B cell (primary cell): ENCODE results near the gene KIF22. TPM values are rescaled to one million over a fixed set of nuclear protein-coding genes. Genes with fewer than 3 reads are reported as not detected.

ENCODE experiments used
- ATAC-seq: fragments of 200-7000 bp; cut with Tn5 transposase; one replicate; pipeline ENCODE4 v1.10.0; 2021; ENCODE audit warnings: low read depth, mild to moderate bottlenecking, moderate number of reproducible peaks, moderate library complexity
- CTCF ChIA-PET: fragments of 350-600 bp; sonication (Branson Sonifier 250); formaldehyde crosslinking; loops from one replicate; lab custom pipeline; 2021; ENCODE audit warnings: antibody characterized with exemption, inconsistent platforms; lab: Charles Lee
- POLR2A ChIA-PET: fragments of 350-600 bp; sonication (Branson Sonifier 250); formaldehyde crosslinking; loops from one replicate; lab custom pipeline; 2021; ENCODE audit warnings: antibody characterized with exemption; lab: Charles Lee
- DNase-seq: peaks from one replicate; pipeline ENCODE4 v3.0.0; 2013
- H2AFZ ChIP-seq: 2 replicates; pipeline ENCODE4 v1.6.1; 2012; ENCODE audit warnings: mild to moderate bottlenecking, low read depth, low read length; ENCODE audit not compliant: insufficient read depth, poor library complexity, severe bottlenecking
- H3K27ac ChIP-seq, 2 donors: 1 replicate in 1 of 2; 2 replicates in 1 of 2; pipeline ENCODE4 v1.5.1; 2012 to 2013; ENCODE audit warnings: low read length in 2 of 2, mild to moderate bottlenecking in 2 of 2, moderate library complexity in 1 of 2
- H3K27me3 ChIP-seq, 4 experiments: fragments of 200-600 bp in 1 of 4; sonication (generic) in 1 of 4; replicated peaks in 1 of 4; 1 replicate in 2 of 4; 2 replicates in 2 of 4; pipeline versions ENCODE4 v1.6.1 to v1.7.0; 2013 to 2016; ENCODE audit warnings: low read length in 3 of 4, mild to moderate bottlenecking in 2 of 4, mixed read lengths in 1 of 4, moderate library complexity in 1 of 4; ENCODE audit not compliant: insufficient read depth in 4 of 4, control insufficient read depth in 3 of 4; ENCODE audit errors: control extremely low read depth in 1 of 4
- H3K36me3 ChIP-seq, 2 experiments: replicated peaks in 1 of 2; 1 replicate in 1 of 2; 2 replicates in 1 of 2; pipeline versions ENCODE4 v1.6.1 to v1.7.1; 2013; ENCODE audit warnings: low read length in 1 of 2; ENCODE audit not compliant: insufficient read depth in 2 of 2, control insufficient read depth in 1 of 2; ENCODE audit errors: control extremely low read depth in 1 of 2, extremely low read depth in 1 of 2
- H3K4me1 ChIP-seq, 2 donors: fragments of 200-600 bp in 1 of 2; sonication (generic) in 1 of 2; 1 replicate in 1 of 2; 2 replicates in 1 of 2; pipeline versions ENCODE4 v1.5.1 to v1.6.1; 2013 to 2017; ENCODE audit warnings: low read length in 2 of 2; ENCODE audit not compliant: control insufficient read depth in 2 of 2, insufficient read depth in 2 of 2
- H3K4me2 ChIP-seq: replicated peaks from 2 replicates; pipeline ENCODE3; 2012; ENCODE audit warnings: mild to moderate bottlenecking, low read depth, low read length; ENCODE audit not compliant: poor library complexity, severe bottlenecking
- H3K4me3 ChIP-seq, 5 experiments: fragments of 200-600 bp in 1 of 5; sonication (generic) in 1 of 5; 1 replicate in 3 of 5; 2 replicates in 2 of 5; pipeline versions ENCODE4 v1.5.1 to v1.7.0; 2011 to 2016; ENCODE audit warnings: low read length in 4 of 5, mild to moderate bottlenecking in 4 of 5, low read depth in 2 of 5, control low read depth in 1 of 5, moderate library complexity in 1 of 5; ENCODE audit not compliant: insufficient read depth in 1 of 5; ENCODE audit errors: control extremely low read depth in 1 of 5, extremely low read depth in 1 of 5
- H3K79me2 ChIP-seq: fragments of 200-600 bp; sonication (generic); one replicate; pipeline ENCODE4 v1.6.0; 2016; ENCODE audit warnings: low read length; ENCODE audit not compliant: control insufficient read depth, insufficient read depth
- H3K9ac ChIP-seq: fragments of 200-600 bp; sonication (generic); 2 replicates; pipeline ENCODE4 v1.6.1; 2017; ENCODE audit warnings: mild to moderate bottlenecking, low read length, moderate library complexity
- H3K9me3 ChIP-seq, 3 donors: one replicate each; pipeline versions ENCODE4 v1.6.1 to v1.7.1; 2013; ENCODE audit warnings: low read length in 2 of 3; ENCODE audit not compliant: control insufficient read depth in 2 of 3, insufficient read depth in 1 of 3; ENCODE audit errors: control extremely low read depth in 1 of 3
- H4K20me1 ChIP-seq: 2 replicates; pipeline ENCODE4 v1.6.0; 2012; ENCODE audit warnings: mild to moderate bottlenecking, low read length; ENCODE audit not compliant: insufficient read depth, control insufficient read depth, poor library complexity, severe bottlenecking
- H3K27ac Mint-ChIP-seq: one replicate; pipeline ENCODE4 v1.8.0; 2021; ENCODE audit warnings: mixed read lengths
- H3K27me3 Mint-ChIP-seq: one replicate; pipeline ENCODE4 v1.8.0; 2021; ENCODE audit warnings: mixed read lengths
- H3K4me1 Mint-ChIP-seq: one replicate; pipeline ENCODE4 v1.8.0; 2021; ENCODE audit warnings: mixed read lengths
- H3K4me3 Mint-ChIP-seq: one replicate; pipeline ENCODE4 v1.8.0; 2021; ENCODE audit warnings: mixed read lengths
- H3K9me3 Mint-ChIP-seq: one replicate; pipeline ENCODE4 v1.8.0; 2022; ENCODE audit warnings: mixed read lengths; ENCODE audit not compliant: insufficient read depth
- CTCF ChIP-seq: fragments of 200-600 bp; IDR thresholded peaks from one replicate; pipeline ENCODE4 v1.8.0; 2022; ENCODE audit warnings: antibody characterized with exemption, mild to moderate bottlenecking
- EZH2 ChIP-seq: IDR thresholded peaks from 2 replicates; pipeline ENCODE4 v1.6.1; 2012; ENCODE audit warnings: borderline replicate concordance, low read depth, mild to moderate bottlenecking, moderate library complexity, low read length; ENCODE audit not compliant: insufficient read depth, poor library complexity, severe bottlenecking
- WGBS: methylation state at CpG from one replicate; pipeline ENCODE4 v1.1.5; 2013; ENCODE audit warnings: missing lambda C conversion rate; ENCODE audit not compliant: insufficient coverage; 5-methylcytosine and 5-hydroxymethylcytosine counted together
- intact Hi-C: fragments of 100-400 bp; cut with micrococcal nuclease; formaldehyde crosslinking; loops from one replicate; pipeline ENCODE4 v1.10.0; 2022
- polyA plus RNA-seq: library from polyadenylated mRNA; depleted of rRNA; stranded (reverse); fragments of >200 nt; gene quantifications from 2 replicates; pipeline ENCODE4 v1.2.3, GENCODE V29; 2012
- total RNA-seq, 2 donors: library from RNA; stranded (reverse); fragments of 120-200 nt in 1 of 2; gene quantifications; 1 replicate in 1 of 2; 2 replicates in 1 of 2; pipeline versions ENCODE4 v1.2.3 to v1.2.4, GENCODE V29; 2013 to 2022

KIF22 gene
- total and polyA plus RNA-seq, 2 donors (not counting 1 experiment from before 2014, with no cell fraction given): 53.9 to 57.2 TPM

- no peak overlapping the region for H2AFZ ChIP-seq
- no peaks in the 10 kb centered on the region for H3K9me3 ChIP-seq
- no peaks in the 10 kb centered on the region for H3K27me3 Mint-ChIP-seq
- peaks cover 51% of the 10 kb centered on the region for H4K20me1 ChIP-seq
- peak; percentile 5 for DNase-seq
- POLR2A ChIA-PET: interaction anchor here (0.6 to 1.8 kb wide), 3 partner anchors 8 to 115 kb away, joined by 4 to 7 read pairs (median 5); no protein-coding TSS in a partner anchor
- H3K36me3 ChIP-seq: peaks cover 0 to 22% of the 10 kb centered on the region in 2 experiments
- no peak overlapping the region for H3K4me3 ChIP-seq
- CTCF ChIA-PET: interaction anchor here (1.5 to 5.7 kb wide), 5 partner anchors 11 to 127 kb away, joined by 3 to 66 read pairs (median 29); partner anchors contain the start of genes KIF22 and MAZ
- H3K9ac ChIP-seq: no peak overlapping the region
- TF ChIP-seq EZH2: no peak
- no peak for TF ChIP-seq CTCF
- H3K4me3 Mint-ChIP-seq: peak overlapping the region; percentile 83
- no peaks in the 10 kb centered on the region for H3K27me3 ChIP-seq
- 96% methylated on average over 3 of the region's 4 CpGs for WGBS
- peaks cover 65% of the 10 kb centered on the region for H3K79me2 ChIP-seq
- H3K4me2 ChIP-seq: peak overlapping the region; percentile 25
- peaks cover 68% of the 10 kb centered on the region for H3K4me1 Mint-ChIP-seq
- no peaks in the 10 kb centered on the region for H3K9me3 Mint-ChIP-seq
- no peak overlapping the region for H3K27ac ChIP-seq
- ATAC-seq: no peak
- intact Hi-C loops: loop anchor here (5.0 to 10.0 kb wide), 2 partner anchors 154 to 223 kb away; partner anchors contain the start of gene TAOK2
- peak overlapping the region; percentile 75 for H3K27ac Mint-ChIP-seq
- peaks cover 41 to 61% of the 10 kb centered on the region in 2 donors for H3K4me1 ChIP-seq
Measured at GRCh38 chr16:29818082-29818481, 27.5 kb downstream of the KIF22 start.

GRCh38 chr16:29819506-29819905 is 29.0 kb downstream of the KIF22 start:
- Mint-ChIP-seq H3K27me3 (no peaks in the 10 kb centered on the region), H3K4me3 (peak overlapping the region; percentile 96), H3K9me3 (no peaks in the 10 kb centered on the region), H3K4me1 (peaks cover 69% of the 10 kb centered on the region), H3K27ac (peak overlapping the region; percentile 95)
- no peak for TF ChIP-seq EZH2
- no peak for TF ChIP-seq CTCF
- POLR2A ChIA-PET: interaction anchor here (0.7 to 1.8 kb wide), 3 partner anchors 11 to 21 kb away, joined by 3 to 7 read pairs (median 3); no protein-coding TSS in a partner anchor
- no peaks in the 10 kb centered on the region for H3K27me3 ChIP-seq
- no peak overlapping the region for H2AFZ ChIP-seq
- H3K4me3 ChIP-seq: no peak overlapping the region
- H3K79me2 ChIP-seq: peaks cover 80% of the 10 kb centered on the region
- WGBS: 95% methylated on average over 13 of the region's 15 CpGs
- peaks cover 65% of the 10 kb centered on the region for H4K20me1 ChIP-seq
- intact Hi-C loops: loop anchor here (5.0 to 10.0 kb wide), 2 partner anchors 153 to 225 kb away; partner anchors contain the start of gene TAOK2
- no peak for DNase-seq
- no peak overlapping the region for H3K9ac ChIP-seq
- H3K36me3 ChIP-seq: peaks cover 0 to 22% of the 10 kb centered on the region in 2 experiments
- peaks cover 41 to 61% of the 10 kb centered on the region in 2 donors for H3K4me1 ChIP-seq
- peak overlapping the region; percentile 73 for H3K4me2 ChIP-seq
- CTCF ChIA-PET: interaction anchor here (0.6 to 5.7 kb wide), 8 partner anchors 8 to 150 kb away, joined by 3 to 66 read pairs (median 6); partner anchors contain the start of genes KIF22 and MAZ
- no peaks in the 10 kb centered on the region for H3K9me3 ChIP-seq
- H3K27ac ChIP-seq: peak overlapping the region in 1 of 2 donors; percentile 95
- no peak for ATAC-seq
